ENCODE measurements around the gene DNAAF5.
A peak's percentile ranks its signal among the peaks of the same experiment; 100 is the strongest.

Gene DNAAF5

DNA sequence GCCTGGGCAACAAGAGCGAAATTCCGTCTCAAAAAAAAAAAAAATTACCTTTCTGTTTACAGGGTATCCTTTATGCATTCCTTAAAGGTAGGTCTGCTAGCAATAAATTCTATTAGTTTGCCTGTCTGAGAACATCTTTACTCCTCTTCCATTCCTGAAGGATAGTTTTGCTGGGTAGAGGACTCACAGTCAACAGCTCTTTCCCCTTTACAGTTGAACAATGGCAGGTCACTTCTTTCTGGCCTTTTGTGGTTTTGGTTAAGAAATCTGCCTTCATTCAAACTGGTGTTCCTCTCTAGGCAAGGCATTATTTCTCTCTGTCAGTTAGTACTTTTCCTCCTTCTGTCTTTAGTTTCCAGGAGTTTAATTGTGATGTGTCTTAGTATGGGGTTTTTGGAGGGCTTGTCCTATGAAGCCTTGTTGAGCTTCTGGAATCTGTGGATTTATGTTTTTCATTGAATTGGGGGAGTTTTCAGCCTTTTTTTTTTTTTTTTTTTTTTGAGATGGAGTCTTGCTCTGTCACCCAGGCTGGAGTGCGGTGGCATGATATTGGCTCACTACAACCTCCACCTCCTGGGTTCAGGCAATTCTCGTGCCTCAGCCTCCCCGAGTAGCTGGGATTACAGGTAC, 4.8 kb upstream of the DNAAF5 start:
- peaks cover 12 to 48% (median 32%) of the 10 kb centered on the region in 10 experiments for H3K4me1 ChIP-seq
- H4K20me1 ChIP-seq, result no peaks in the 10 kb centered on the region
- H3K27me3 ChIP-seq, result no peaks in the 10 kb centered on the region; a peak in 1 of 22 replicates
- H3K4me3 ChIP-seq, result no peak overlapping the region
- H3K27ac ChIP-seq, result no peak overlapping the region
- no peak for TF ChIP-seq Cebpa-rat (IDR thresholded peaks at IDR 0.05)
- peaks cover 0 to 39% (median 30%) of the 10 kb centered on the region in 11 experiments; a peak in 20 of 22 replicates for H3K36me3 ChIP-seq
- H3K4me2 ChIP-seq, result no peak overlapping the region
- no peak overlapping the region for H3K9ac ChIP-seq
- peaks cover 23 to 59% (median 49%) of the 10 kb centered on the region in 11 experiments; a peak in 21 of 22 replicates for H3K9me3 ChIP-seq (replicated peaks in 1 of 11)

DNA sequence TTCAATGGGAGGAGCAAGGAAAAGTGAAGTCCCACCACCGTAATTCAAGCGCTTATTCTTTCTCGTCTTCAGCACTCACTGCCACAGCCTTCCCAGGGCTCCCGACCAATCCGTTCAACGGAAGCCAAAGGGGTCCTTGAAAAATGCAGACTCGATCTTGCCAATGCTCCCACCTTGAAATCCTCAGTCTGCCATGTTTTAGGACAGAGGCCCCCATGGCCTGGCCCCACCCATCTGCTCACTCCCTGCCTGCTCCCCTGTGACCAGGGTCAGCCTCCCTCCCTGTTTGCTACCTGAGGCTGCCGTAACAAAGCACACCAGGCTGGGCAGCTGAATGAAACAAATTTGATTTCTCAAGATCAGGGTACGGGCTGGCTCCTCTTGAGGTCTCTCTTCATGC, 3.0 kb upstream of the DNAAF5 start:
- Histone ChIP-seq H4K20me1 (peaks cover 0 to 9% (median 0%) of the 10 kb centered on the region in 11 experiments; a peak in 5 of 22 replicates), H3K27me3 (no peaks in the 10 kb centered on the region; a peak in 1 of 22 replicates), H3K36me3 (peaks cover 0 to 42% (median 31%) of the 10 kb centered on the region in 11 experiments; a peak in 20 of 22 replicates), H3K4me1 (peaks cover 21 to 45% (median 32%) of the 10 kb centered on the region in 10 experiments), H3K9me3 (replicated peaks in 1 of 11) (peaks cover 23 to 59% (median 49%) of the 10 kb centered on the region in 11 experiments; a peak in 21 of 22 replicates), H3K9ac (no peak overlapping the region), H3K4me2 (peak overlapping the region in 3 of 11 experiments; percentile 3 to 30 (median 21); a peak in 3 of 22 replicates), H3K4me3 (no peak overlapping the region; a peak in 1 of 20 replicates), H3K27ac (no peak overlapping the region)
- TF ChIP-seq Cebpa-rat (IDR thresholded peaks at IDR 0.05), result no peak

- Histone ChIP-seq H3K4me1 (peaks cover 24 to 48% (median 36%) of the 10 kb centered on the region in 10 experiments), H3K4me3 (no peak overlapping the region), H3K27ac (no peak overlapping the region)
Measured at GRCh38 chr7:724298-724697, 2.2 kb upstream of the DNAAF5 start.

DNA sequence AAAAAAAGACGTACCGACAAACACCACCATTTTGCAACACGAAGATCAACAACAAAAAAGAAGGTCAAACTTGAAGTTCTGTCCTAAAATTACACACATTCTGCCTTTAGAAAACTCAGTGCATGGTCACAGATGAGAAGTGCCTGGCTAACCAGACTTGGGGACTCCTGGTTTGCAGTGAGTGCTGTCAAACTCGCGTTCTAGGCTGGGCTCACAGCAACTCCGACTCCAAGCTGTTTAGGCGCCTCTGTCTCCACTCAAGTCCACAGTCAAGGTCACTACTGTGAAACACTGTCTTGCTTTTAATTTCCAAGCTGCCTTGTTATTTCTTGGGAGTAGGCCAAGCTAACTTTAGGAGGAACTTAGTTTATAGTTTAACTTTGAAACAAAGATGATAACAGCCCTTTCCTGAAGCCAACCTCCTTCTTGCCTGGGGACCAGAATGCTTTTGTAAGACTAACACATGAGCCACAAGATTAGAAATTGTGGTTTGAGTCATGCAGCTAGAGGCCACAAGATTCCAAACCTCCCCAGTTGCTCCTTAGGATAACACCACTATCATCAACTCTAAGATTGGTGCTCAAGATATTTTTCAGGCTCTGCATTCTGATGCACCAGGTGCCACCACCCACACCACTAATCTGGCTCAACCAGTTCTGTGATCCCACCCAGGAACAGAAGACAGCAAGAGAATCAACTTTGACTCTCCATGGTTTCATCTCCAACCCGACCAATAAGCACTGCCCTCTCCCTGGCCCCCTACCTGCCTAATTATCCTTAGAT, 1.1 kb upstream of the DNAAF5 start:
- Histone ChIP-seq H3K9me3 (replicated peaks in 1 of 11) (peaks cover 23 to 58% (median 49%) of the 10 kb centered on the region in 11 experiments; a peak in 21 of 22 replicates), H3K27ac (peak overlapping the region in 8 of 11 experiments; percentile 82 to 94 (median 88); a peak in 15 of 22 replicates), H3K9ac (peak overlapping the region in 6 of 11 experiments; percentile 87 to 93 (median 88); a peak in 8 of 22 replicates), H4K20me1 (peaks cover 0 to 27% (median 9%) of the 10 kb centered on the region in 11 experiments; a peak in 14 of 22 replicates), H3K4me2 (peak overlapping the region; percentile 85 to 98 (median 96)), H3K4me3 (peak overlapping the region; percentile 88 to 100 (median 96); a peak in 19 of 20 replicates), H3K36me3 (peaks cover 11 to 59% (median 45%) of the 10 kb centered on the region in 11 experiments; a peak in 21 of 22 replicates), H3K27me3 (no peaks in the 10 kb centered on the region; a peak in 1 of 22 replicates), H3K4me1 (peaks cover 24 to 38% (median 31%) of the 10 kb centered on the region in 10 experiments)
- no peak for TF ChIP-seq Cebpa-rat (IDR thresholded peaks at IDR 0.05)

More at GRCh38 chr7:724298-724697, 2.2 kb upstream of the DNAAF5 start:
- no peaks in the 10 kb centered on the region; a peak in 1 of 22 replicates for H3K27me3 ChIP-seq
- H3K9me3 ChIP-seq (replicated peaks in 1 of 11), result peaks cover 23 to 59% (median 49%) of the 10 kb centered on the region in 11 experiments; a peak in 21 of 22 replicates
- H3K4me2 ChIP-seq, result no peak overlapping the region
- peaks cover 0 to 16% (median 5%) of the 10 kb centered on the region in 11 experiments; a peak in 7 of 22 replicates for H4K20me1 ChIP-seq
- no peak for TF ChIP-seq Cebpa-rat (IDR thresholded peaks at IDR 0.05)
- H3K36me3 ChIP-seq, result peaks cover 0 to 49% (median 33%) of the 10 kb centered on the region in 11 experiments; a peak in 20 of 22 replicates
- H3K9ac ChIP-seq, result no peak overlapping the region

GRCh38 chr7:726854-727103, 280 bp downstream of the DNAAF5 start:
- H3K4me3 ChIP-seq, result peak overlapping the region; percentile 88 to 100 (median 96)
- peak overlapping the region; percentile 61 to 98 (median 96); a peak in 21 of 22 replicates for H3K4me2 ChIP-seq
- peaks cover 24 to 60% (median 54%) of the 10 kb centered on the region in 11 experiments for H3K36me3 ChIP-seq
- H4K20me1 ChIP-seq, result peaks cover 0 to 41% (median 15%) of the 10 kb centered on the region in 11 experiments; a peak in 18 of 22 replicates
- peaks cover 14 to 44% (median 36%) of the 10 kb centered on the region in 11 experiments; a peak in 21 of 22 replicates for H3K9me3 ChIP-seq (replicated peaks in 1 of 11)
- H3K27me3 ChIP-seq, result no peaks in the 10 kb centered on the region; a peak in 1 of 22 replicates
- peak overlapping the region; percentile 55 to 94 (median 86) for H3K27ac ChIP-seq
- peak overlapping the region; percentile 85 to 95 (median 88) for H3K9ac ChIP-seq
- peaks cover 24 to 44% (median 35%) of the 10 kb centered on the region in 10 experiments for H3K4me1 ChIP-seq
- no peak for TF ChIP-seq Cebpa-rat (IDR thresholded peaks at IDR 0.05)

- no peaks in the 10 kb centered on the region; a peak in 1 of 22 replicates for H3K27me3 ChIP-seq
Measured at GRCh38 chr7:727104-727805, 756 bp downstream of the DNAAF5 start, which contains the start of gene PRKAR1B. Gene PRKAR1B (minus strand): TSS chr7:727281. CDS start chr7:711505, 15,776 bp downstream.

GRCh38 chr7:727806-728460, 1.4 kb downstream of the DNAAF5 start:
- H3K27me3 ChIP-seq, result no peaks in the 10 kb centered on the region; a peak in 1 of 22 replicates
- peak overlapping the region; percentile 49 to 100 (median 96) for H3K4me3 ChIP-seq
- peak overlapping the region; percentile 46 to 93 (median 63); a peak in 20 of 22 replicates for H3K9ac ChIP-seq
- H3K36me3 ChIP-seq, result peaks cover 35 to 61% (median 55%) of the 10 kb centered on the region in 11 experiments
- peaks cover 3 to 34% (median 26%) of the 10 kb centered on the region in 11 experiments; a peak in 20 of 22 replicates for H3K9me3 ChIP-seq (replicated peaks in 1 of 11)
- peak overlapping the region in 3 of 11 experiments; percentile 36 to 44 (median 40); a peak in 3 of 22 replicates for H3K27ac ChIP-seq
- peak overlapping the region; percentile 79 to 98 (median 87) for H3K4me2 ChIP-seq
- no peak for TF ChIP-seq Cebpa-rat (IDR thresholded peaks at IDR 0.05)
- peaks cover 24 to 42% (median 33%) of the 10 kb centered on the region in 10 experiments for H3K4me1 ChIP-seq
- H4K20me1 ChIP-seq, result peaks cover 0 to 52% (median 23%) of the 10 kb centered on the region in 11 experiments; a peak in 18 of 22 replicates

More at GRCh38 chr7:727104-727805, 756 bp downstream of the DNAAF5 start, which contains the start of gene PRKAR1B:
- peaks cover 10 to 39% (median 31%) of the 10 kb centered on the region in 11 experiments; a peak in 21 of 22 replicates for H3K9me3 ChIP-seq (replicated peaks in 1 of 11)
- H3K36me3 ChIP-seq, result peaks cover 29 to 61% (median 55%) of the 10 kb centered on the region in 11 experiments
- no peak for TF ChIP-seq Cebpa-rat (IDR thresholded peaks at IDR 0.05)
- H3K27ac ChIP-seq, result peak within 1 kb of the TSS; percentile 55 to 94 (median 86)
- H3K9ac ChIP-seq, result peak within 1 kb of the TSS; percentile 85 to 95 (median 88)
- peaks cover 24 to 44% (median 35%) of the 10 kb centered on the region in 10 experiments for H3K4me1 ChIP-seq
- H3K4me3 ChIP-seq, result peak within 1 kb of the TSS; percentile 88 to 100 (median 96)
- peaks cover 0 to 46% (median 20%) of the 10 kb centered on the region in 11 experiments; a peak in 18 of 22 replicates for H4K20me1 ChIP-seq
- H3K4me2 ChIP-seq, result peak within 1 kb of the TSS; percentile 85 to 98 (median 96)

Data from BLaER1 treated with 17β-estradiol and CSF1 and Interleukin-3, amounts not matched to agents 10 nM and 100 nM (cell line).